ENCODE data around the gene UGT2B10.

DNA sequence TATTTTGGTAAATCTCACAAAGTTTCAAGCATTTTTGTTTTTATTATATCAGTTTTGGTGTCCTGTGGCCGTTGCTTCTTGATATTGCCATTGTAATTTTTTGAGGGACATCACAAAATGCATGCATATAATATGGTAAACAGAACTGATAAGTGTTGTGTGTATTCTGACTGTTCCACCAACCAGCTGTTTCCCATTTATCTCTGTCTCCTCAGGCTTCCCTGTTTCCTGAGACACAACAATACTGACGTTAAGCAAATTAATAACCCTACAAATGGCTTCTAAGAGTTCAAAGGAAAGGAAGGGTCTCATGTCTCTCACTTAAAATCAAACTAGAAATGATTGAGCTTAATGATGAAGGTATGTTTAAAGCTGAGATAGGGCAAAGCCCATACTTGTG lies 40.0 kb downstream of the UGT2B10 start:
- TF ChIP-seq, protein P1, sequence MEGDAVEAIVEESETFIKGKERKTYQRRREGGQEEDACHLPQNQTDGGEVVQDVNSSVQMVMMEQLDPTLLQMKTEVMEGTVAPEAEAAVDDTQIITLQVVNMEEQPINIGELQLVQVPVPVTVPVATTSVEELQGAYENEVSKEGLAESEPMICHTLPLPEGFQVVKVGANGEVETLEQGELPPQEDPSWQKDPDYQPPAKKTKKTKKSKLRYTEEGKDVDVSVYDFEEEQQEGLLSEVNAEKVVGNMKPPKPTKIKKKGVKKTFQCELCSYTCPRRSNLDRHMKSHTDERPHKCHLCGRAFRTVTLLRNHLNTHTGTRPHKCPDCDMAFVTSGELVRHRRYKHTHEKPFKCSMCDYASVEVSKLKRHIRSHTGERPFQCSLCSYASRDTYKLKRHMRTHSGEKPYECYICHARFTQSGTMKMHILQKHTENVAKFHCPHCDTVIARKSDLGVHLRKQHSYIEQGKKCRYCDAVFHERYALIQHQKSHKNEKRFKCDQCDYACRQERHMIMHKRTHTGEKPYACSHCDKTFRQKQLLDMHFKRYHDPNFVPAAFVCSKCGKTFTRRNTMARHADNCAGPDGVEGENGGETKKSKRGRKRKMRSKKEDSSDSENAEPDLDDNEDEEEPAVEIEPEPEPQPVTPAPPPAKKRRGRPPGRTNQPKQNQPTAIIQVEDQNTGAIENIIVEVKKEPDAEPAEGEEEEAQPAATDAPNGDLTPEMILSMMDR (IDR thresholded peaks at IDR 0.05): no peak
- TF ChIP-seq EZH2phosphoT487 (IDR thresholded peaks at IDR 0.05; ENCODE audit: borderline replicate concordance, low read depth): no peak

Data from SK-N-SH (cell line).